ENCODE results near the gene RPL38. TPM values are rescaled to one million over a fixed set of nuclear protein-coding genes. Genes with fewer than 3 reads are reported as not detected.

Gene RPL38
- polyA plus RNA-seq, 2 of the 4 experiments (the other 2 are of a cell fraction): 3,205 to 4,133 TPM

DNA sequence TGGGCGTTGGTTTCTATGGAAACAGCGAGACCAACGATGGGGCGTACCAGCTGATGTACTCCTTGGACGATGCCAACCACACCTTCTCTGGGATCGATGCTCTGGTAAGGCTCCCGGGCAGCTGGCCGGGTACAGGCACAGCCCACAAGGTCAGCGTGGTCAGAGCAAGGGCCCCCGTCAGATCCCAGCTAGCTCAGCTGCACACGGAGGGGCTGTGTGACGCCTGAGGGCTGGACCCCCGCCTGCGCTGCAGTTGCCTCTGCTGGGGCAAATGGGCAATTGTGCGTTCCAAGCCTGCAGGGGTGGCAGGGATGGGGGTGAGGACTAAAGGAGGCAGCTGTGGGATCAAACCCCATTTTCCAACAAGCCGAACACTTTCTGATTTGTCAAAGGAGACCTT is 27.4 kb downstream of the RPL38 start:
- no peak for FAIRE-seq
- CTCF ChIA-PET: interaction anchor here (1.1 to 3.5 kb wide), 5 partner anchors 9 to 417 kb away, joined by 3 to 20 read pairs (median 3); partner anchors contain the start of gene GPR142
- POLR2A ChIA-PET: no interaction called here

DNA sequence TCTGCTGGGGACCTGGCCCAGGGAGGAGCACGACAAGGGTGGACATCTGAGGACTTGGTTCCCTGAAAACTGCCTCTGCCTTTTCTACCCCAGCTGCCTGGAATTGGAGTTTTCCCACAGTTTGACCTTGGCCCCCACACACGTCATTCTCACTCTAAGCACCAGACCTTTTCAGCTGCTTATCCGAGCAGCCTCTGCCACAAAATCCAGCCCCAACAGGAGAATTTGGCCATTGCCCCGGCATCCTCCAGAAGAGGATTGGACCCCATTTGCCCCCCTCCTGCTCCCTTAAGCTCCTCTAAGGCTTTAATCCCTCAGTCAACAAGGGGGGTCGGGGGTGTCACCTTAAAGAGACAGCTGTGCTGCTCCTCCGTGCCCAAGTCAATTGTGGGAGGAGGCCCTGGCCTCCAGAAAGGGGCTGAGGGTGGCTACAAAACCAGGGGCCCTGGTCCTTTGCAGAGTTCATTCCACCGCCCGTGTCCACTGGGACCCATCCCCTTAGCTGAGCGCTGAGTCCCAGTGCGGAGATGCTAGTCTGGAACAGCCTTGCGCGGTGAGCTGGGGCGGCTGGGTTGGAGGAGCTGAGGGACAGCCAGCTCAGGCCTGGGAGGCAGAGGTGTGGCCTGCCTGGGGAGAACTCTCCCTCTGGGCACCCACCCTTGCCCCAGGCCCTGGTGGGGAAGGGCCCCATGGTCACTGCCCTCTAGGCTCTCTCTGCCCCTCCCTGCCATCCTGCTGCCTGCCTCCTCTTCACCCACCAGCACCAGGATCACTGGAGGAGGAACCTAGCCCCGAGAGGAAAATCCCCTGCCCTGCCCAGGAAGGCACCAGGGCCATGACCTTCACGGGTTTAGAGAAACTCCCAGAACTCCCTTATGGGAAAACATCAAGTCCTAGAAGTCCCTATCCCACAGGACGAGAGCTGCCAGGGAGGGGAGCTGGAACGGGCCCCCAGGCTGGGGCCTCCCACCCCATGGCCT is 28.7 kb downstream of the RPL38 start:
- Histone ChIP-seq H3K4me2 (no peak overlapping the region), H3K4me1 (0 out of 3 replicates have a peak, but pooled peaks cover 6% of the 10 kb centered on the region), H3K9me3 (no peaks in the 10 kb centered on the region), H3K4me3 (no peak overlapping the region), H3K27ac (no peak overlapping the region)
- 73% methylated on average over 17 of the region's 17 CpGs for WGBS (ENCODE audit: missing lambda C conversion rate)
- POLR2A ChIA-PET: no interaction called here
- no peak for FAIRE-seq
- no peak for DNase-seq (ENCODE audit: low read depth in 1 of 2, low spot score in 1 of 2)
- ATAC-seq: no peak
- TF ChIP-seq BHLHE40 (IDR thresholded peaks at IDR 0.05; ENCODE audit: low read depth, low read length) (no peak), ZSCAN20 (CRISPR knock-in tag; IDR thresholded peaks at IDR 0.05) (no peak), FOXS1 (CRISPR knock-in tag; IDR thresholded peaks at IDR 0.05) (no peak), ESRRA (IDR thresholded peaks at IDR 0.05; ENCODE audit: borderline replicate concordance, low read length) (no peak)
- TF ChIP-seq, protein P1, sequence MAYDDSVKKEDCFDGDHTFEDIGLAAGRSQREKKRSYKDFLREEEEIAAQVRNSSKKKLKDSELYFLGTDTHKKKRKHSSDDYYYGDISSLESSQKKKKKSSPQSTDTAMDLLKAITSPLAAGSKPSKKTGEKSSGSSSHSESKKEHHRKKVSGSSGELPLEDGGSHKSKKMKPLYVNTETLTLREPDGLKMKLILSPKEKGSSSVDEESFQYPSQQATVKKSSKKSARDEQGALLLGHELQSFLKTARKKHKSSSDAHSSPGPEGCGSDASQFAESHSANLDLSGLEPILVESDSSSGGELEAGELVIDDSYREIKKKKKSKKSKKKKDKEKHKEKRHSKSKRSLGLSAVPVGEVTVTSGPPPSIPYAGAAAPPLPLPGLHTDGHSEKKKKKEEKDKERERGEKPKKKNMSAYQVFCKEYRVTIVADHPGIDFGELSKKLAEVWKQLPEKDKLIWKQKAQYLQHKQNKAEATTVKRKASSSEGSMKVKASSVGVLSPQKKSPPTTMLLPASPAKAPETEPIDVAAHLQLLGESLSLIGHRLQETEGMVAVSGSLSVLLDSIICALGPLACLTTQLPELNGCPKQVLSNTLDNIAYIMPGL (CRISPR knock-in tag; IDR thresholded peaks at IDR 0.05; ENCODE audit: borderline replicate concordance): no peak
- CTCF ChIA-PET: interaction anchor here (0.7 to 3.5 kb wide), 11 partner anchors 10 to 415 kb away, joined by 3 to 20 read pairs (median 3); partner anchors contain the start of gene BTBD17

More for the DNA sequence above, 27.4 kb downstream of the RPL38 start:
- WGBS (ENCODE audit: missing lambda C conversion rate): 77% methylated on average over 15 of the region's 16 CpGs
- TF ChIP-seq, protein P2, sequence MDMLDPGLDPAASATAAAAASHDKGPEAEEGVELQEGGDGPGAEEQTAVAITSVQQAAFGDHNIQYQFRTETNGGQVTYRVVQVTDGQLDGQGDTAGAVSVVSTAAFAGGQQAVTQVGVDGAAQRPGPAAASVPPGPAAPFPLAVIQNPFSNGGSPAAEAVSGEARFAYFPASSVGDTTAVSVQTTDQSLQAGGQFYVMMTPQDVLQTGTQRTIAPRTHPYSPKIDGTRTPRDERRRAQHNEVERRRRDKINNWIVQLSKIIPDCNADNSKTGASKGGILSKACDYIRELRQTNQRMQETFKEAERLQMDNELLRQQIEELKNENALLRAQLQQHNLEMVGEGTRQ (IDR thresholded peaks at IDR 0.05): no peak
- no peak for TF ChIP-seq POLR2A (IDR thresholded peaks at IDR 0.05; ENCODE audit: low read length)
- H3K4me1 ChIP-seq: 0 out of 3 replicates have a peak, but pooled peaks cover 6% of the 10 kb centered on the region
- H3K4me3 ChIP-seq: no peak overlapping the region
- H3K9me3 ChIP-seq: no peaks in the 10 kb centered on the region
- DNase-seq (ENCODE audit: low read depth in 1 of 2, low spot score in 1 of 2): no peak
- no peak overlapping the region for H3K4me2 ChIP-seq
- ATAC-seq: no peak
- no peak overlapping the region for H3K27ac ChIP-seq

DNA sequence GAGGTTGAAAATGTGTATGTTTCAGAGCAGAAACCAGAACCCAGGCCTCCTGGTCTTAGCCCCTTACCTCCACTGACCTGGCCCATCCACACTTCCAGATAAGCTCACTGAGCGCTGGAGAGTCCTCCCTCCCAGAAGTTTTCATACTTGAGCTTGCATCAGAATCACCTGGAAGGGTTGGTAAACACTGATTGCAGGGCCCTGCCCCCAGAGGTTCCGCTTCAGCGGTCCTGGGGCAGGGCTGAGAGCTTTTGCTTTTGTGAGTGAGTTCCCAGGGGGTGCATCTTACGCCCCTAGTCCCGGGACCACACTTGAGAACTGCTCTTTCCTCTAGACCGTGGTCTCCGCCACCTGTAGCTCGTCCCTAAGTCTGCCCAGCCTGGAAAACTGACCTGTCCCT is 30.5 kb downstream of the RPL38 start:
- CTCF ChIA-PET: interaction anchor here (1.2 to 1.4 kb wide), 2 partner anchors 10 to 12 kb away, joined by 3 to 4 read pairs; no protein-coding TSS in a partner anchor
- H3K27ac ChIP-seq: no peak overlapping the region

DNA sequence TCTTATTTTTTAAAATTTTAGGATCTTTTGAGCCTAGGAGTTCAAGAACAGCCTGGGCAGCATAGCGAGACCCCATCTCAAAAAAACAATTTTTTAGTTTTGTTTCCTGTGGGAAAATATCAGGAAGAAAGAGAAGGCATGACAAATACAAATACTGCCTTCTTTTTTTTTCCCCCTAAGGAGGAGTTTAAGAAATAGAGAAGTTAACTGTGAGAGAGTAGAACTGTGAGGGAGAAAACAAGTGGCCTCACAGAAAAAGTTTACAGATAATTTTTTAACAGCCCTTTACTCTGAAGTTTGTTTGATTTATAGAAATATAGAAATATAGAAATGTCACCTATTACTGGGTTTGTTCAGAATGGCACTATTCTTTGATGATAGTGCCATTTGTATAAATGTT is 31.0 kb downstream of the RPL38 start:
- POLR2A ChIA-PET: no interaction called here
- no peak for FAIRE-seq

More for the DNA sequence above, 30.5 kb downstream of the RPL38 start:
- ATAC-seq (no peak), DNase-seq (ENCODE audit: low read depth in 1 of 2, low spot score in 1 of 2) (no peak), FAIRE-seq (no peak)
- TF ChIP-seq MAZ (IDR thresholded peaks at IDR 0.05; ENCODE audit: borderline replicate concordance, low read depth, low read length) (no peak), EP300 (IDR thresholded peaks at IDR 0.05) (no peak), FOXS1 (CRISPR knock-in tag; IDR thresholded peaks at IDR 0.05) (no peak), HDAC2 (IDR thresholded peaks at IDR 0.05) (no peak), FOSB (CRISPR knock-in tag; IDR thresholded peaks at IDR 0.05) (no peak)
- Histone ChIP-seq H3K4me1 (no peaks in the 10 kb centered on the region), H3K9me3 (no peaks in the 10 kb centered on the region), H3K4me2 (no peak overlapping the region), H3K4me3 (no peak overlapping the region)
- POLR2A ChIA-PET: no interaction called here
- 79% methylated on average over 8 of the region's 8 CpGs for WGBS (ENCODE audit: missing lambda C conversion rate)

More for the DNA sequence above, 31.0 kb downstream of the RPL38 start:
- no peak for DNase-seq (ENCODE audit: low read depth in 1 of 2, low spot score in 1 of 2)
- Histone ChIP-seq H3K4me1 (no peaks in the 10 kb centered on the region), H3K9me3 (no peaks in the 10 kb centered on the region), H3K4me2 (no peak overlapping the region), H3K27ac (no peak overlapping the region), H3K4me3 (no peak overlapping the region)
- TF ChIP-seq NR3C1 (IDR thresholded peaks at IDR 0.05) (no peak), BHLHE40 (IDR thresholded peaks at IDR 0.05; ENCODE audit: low read depth, low read length) (no peak), EP300 (IDR thresholded peaks at IDR 0.05) (no peak), SMC3 (IDR thresholded peaks at IDR 0.05) (no peak)
- TF ChIP-seq, protein P3, sequence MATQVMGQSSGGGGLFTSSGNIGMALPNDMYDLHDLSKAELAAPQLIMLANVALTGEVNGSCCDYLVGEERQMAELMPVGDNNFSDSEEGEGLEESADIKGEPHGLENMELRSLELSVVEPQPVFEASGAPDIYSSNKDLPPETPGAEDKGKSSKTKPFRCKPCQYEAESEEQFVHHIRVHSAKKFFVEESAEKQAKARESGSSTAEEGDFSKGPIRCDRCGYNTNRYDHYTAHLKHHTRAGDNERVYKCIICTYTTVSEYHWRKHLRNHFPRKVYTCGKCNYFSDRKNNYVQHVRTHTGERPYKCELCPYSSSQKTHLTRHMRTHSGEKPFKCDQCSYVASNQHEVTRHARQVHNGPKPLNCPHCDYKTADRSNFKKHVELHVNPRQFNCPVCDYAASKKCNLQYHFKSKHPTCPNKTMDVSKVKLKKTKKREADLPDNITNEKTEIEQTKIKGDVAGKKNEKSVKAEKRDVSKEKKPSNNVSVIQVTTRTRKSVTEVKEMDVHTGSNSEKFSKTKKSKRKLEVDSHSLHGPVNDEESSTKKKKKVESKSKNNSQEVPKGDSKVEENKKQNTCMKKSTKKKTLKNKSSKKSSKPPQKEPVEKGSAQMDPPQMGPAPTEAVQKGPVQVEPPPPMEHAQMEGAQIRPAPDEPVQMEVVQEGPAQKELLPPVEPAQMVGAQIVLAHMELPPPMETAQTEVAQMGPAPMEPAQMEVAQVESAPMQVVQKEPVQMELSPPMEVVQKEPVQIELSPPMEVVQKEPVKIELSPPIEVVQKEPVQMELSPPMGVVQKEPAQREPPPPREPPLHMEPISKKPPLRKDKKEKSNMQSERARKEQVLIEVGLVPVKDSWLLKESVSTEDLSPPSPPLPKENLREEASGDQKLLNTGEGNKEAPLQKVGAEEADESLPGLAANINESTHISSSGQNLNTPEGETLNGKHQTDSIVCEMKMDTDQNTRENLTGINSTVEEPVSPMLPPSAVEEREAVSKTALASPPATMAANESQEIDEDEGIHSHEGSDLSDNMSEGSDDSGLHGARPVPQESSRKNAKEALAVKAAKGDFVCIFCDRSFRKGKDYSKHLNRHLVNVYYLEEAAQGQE (IDR thresholded peaks at IDR 0.05): no peak
- no peak for ATAC-seq
- CTCF ChIA-PET: interaction anchor here (1.4 kb wide), 1 partner anchor 10 kb away, joined by 4 read pairs; no protein-coding TSS in a partner anchor
- WGBS (ENCODE audit: missing lambda C conversion rate): 47% methylated on average over 1 of the region's 1 CpG

Data from A549 (cell line).